Smooth muscle cell (in vitro differentiated cells): ENCODE results near the gene STBD1. TPM values are rescaled to one million over a fixed set of nuclear protein-coding genes. Genes with fewer than 3 reads are reported as not detected.
"Not testable (repeated sequence)": the region's sequence is repeated elsewhere in the genome, so short reads cannot be mapped to it uniquely, and the experiment has no call there.

ENCODE experiments used
- DNase-seq: peaks from one replicate; lab custom pipeline; 2025; ENCODE audit not compliant: unreplicated experiment; lab: John Stamatoyannopoulos, UW
- H2AFZ ChIP-seq: fragments of 200-600 bp; sonication (generic); 2 replicates; pipeline ENCODE4 v1.6.0; 2016; ENCODE audit warnings: antibody characterized with exemption, low read depth, mild to moderate bottlenecking
- H3F3A ChIP-seq: fragments of 200-600 bp; sonication (generic); 2 replicates; pipeline ENCODE4 v1.6.0; 2017; ENCODE audit warnings: antibody characterized with exemption, low read depth
- H3K27ac ChIP-seq: fragments of 200-600 bp; sonication (generic); 2 replicates; pipeline ENCODE4 v1.5.1; 2016; ENCODE audit warnings: low read depth, mild to moderate bottlenecking
- H3K27me3 ChIP-seq: fragments of 200-600 bp; sonication (generic); 2 replicates; pipeline ENCODE4 v1.6.1; 2016; ENCODE audit warnings: low read depth, mild to moderate bottlenecking
- H3K36me3 ChIP-seq: fragments of 200-600 bp; sonication (generic); 2 replicates; pipeline ENCODE4 v1.5.1; 2016; ENCODE audit warnings: low read depth
- H3K4me1 ChIP-seq: fragments of 200-600 bp; sonication (generic); 2 replicates; pipeline ENCODE4 v1.5.1; 2016; ENCODE audit warnings: low read depth
- H3K4me2 ChIP-seq: fragments of 200-600 bp; sonication (generic); 2 replicates; pipeline ENCODE4 v1.6.0; 2016; ENCODE audit warnings: mild to moderate bottlenecking
- H3K4me3 ChIP-seq: fragments of 200-600 bp; sonication (generic); 2 replicates; pipeline ENCODE4 v1.5.1; 2016; ENCODE audit warnings: mild to moderate bottlenecking
- H3K79me2 ChIP-seq: fragments of 200-600 bp; sonication (generic); 2 replicates; pipeline ENCODE4 v1.6.0; 2016; ENCODE audit warnings: low read depth, mild to moderate bottlenecking
- H3K9ac ChIP-seq: fragments of 200-600 bp; sonication (generic); 2 replicates; pipeline ENCODE4 v1.6.0; 2016; ENCODE audit warnings: low read depth
- H3K9me3 ChIP-seq: fragments of 200-600 bp; sonication (generic); replicated peaks from 2 replicates; pipeline ENCODE4 v1.5.1; 2016; ENCODE audit warnings: low read depth
- H4K20me1 ChIP-seq: fragments of 200-600 bp; sonication (generic); 2 replicates; pipeline ENCODE4 v1.6.0; 2016; ENCODE audit warnings: low read depth
- CTCF ChIP-seq: fragments of 200-600 bp; sonication (generic); IDR thresholded peaks from 2 replicates; pipeline ENCODE4 v1.5.1; 2017; ENCODE audit warnings: borderline replicate concordance, mild to moderate bottlenecking, antibody characterized with exemption; ENCODE audit not compliant: insufficient read depth, poor library complexity, severe bottlenecking
- WGBS: methylation state at CpG from one replicate; pipeline ENCODE4 v1.1.7; 2016; ENCODE audit warnings: low lambda C conversion rate; 5-methylcytosine and 5-hydroxymethylcytosine counted together
- polyA plus RNA-seq: library from polyadenylated mRNA; unstranded; fragments of >200 nt; fragmentation: Nextera tagmentation; extraction: Ambion mirVana; gene quantifications from 2 replicates; pipeline ENCODE4 v1.2.1, GENCODE V29; 2016
- total RNA-seq: library from RNA; depleted of rRNA; stranded (reverse); fragments of >200 nt; gene quantifications from 2 replicates; pipeline ENCODE4 v1.2.3, GENCODE V29; 2014

STBD1 gene
- total and polyA plus RNA-seq, 2 experiments from 2014 or later: 7.5 to 14.3 TPM

GRCh38 chr4:76278583-76278982, 27.9 kb upstream of the STBD1 start:
- WGBS: 86% methylated on average over 1 of the region's 1 CpG
- no peak for TF ChIP-seq CTCF
- H3K4me2 ChIP-seq: no peak overlapping the region
- no peaks in the 10 kb centered on the region for H3K36me3 ChIP-seq
- no peaks in the 10 kb centered on the region for H3K27me3 ChIP-seq
- no peak overlapping the region for H2AFZ ChIP-seq
- no peak overlapping the region for H3K9ac ChIP-seq
- no peaks in the 10 kb centered on the region for H3K9me3 ChIP-seq
- no peak overlapping the region for H3K4me3 ChIP-seq
- no peaks in the 10 kb centered on the region for H3F3A ChIP-seq
- no peaks in the 10 kb centered on the region for H4K20me1 ChIP-seq
- H3K79me2 ChIP-seq: no peaks in the 10 kb centered on the region
- H3K4me1 ChIP-seq: no peaks in the 10 kb centered on the region
- DNase-seq: no peak
- no peak overlapping the region for H3K27ac ChIP-seq

- H3K4me2 ChIP-seq: no peak overlapping the region
- TF ChIP-seq CTCF: no peak
- no peaks in the 10 kb centered on the region for H3F3A ChIP-seq
- no peaks in the 10 kb centered on the region for H3K79me2 ChIP-seq
- no peak for DNase-seq
- no peaks in the 10 kb centered on the region for H3K27me3 ChIP-seq
- H3K36me3 ChIP-seq: no peaks in the 10 kb centered on the region
- H3K4me3 ChIP-seq: no peak overlapping the region
- H3K9ac ChIP-seq: no peak overlapping the region
- H2AFZ ChIP-seq: no peak overlapping the region
- no peaks in the 10 kb centered on the region for H4K20me1 ChIP-seq
- no peak overlapping the region for H3K27ac ChIP-seq
- H3K9me3 ChIP-seq: no peaks in the 10 kb centered on the region
- no peaks in the 10 kb centered on the region for H3K4me1 ChIP-seq
- 91% methylated on average over 4 of the region's 4 CpGs for WGBS
These were observed 27.1 kb upstream of the STBD1 start for GRCh38 chr4:76279462-76279861.

GRCh38 chr4:76280488-76281441, 25.8 kb upstream of the STBD1 start:
- H3K36me3 ChIP-seq: no peaks in the 10 kb centered on the region
- no peaks in the 10 kb centered on the region for H3K79me2 ChIP-seq
- no peak for TF ChIP-seq CTCF
- H4K20me1 ChIP-seq: no peaks in the 10 kb centered on the region
- H3K4me3 ChIP-seq: no peak overlapping the region
- no peak overlapping the region for H3K4me2 ChIP-seq
- H2AFZ ChIP-seq: no peak overlapping the region
- H3K9ac ChIP-seq: no peak overlapping the region
- H3K27ac ChIP-seq: no peak overlapping the region
- H3K9me3 ChIP-seq: no peaks in the 10 kb centered on the region
- H3K4me1 ChIP-seq: no peaks in the 10 kb centered on the region
- DNase-seq: no peak
- WGBS: 81% methylated on average over 6 of the region's 6 CpGs
- H3F3A ChIP-seq: no peaks in the 10 kb centered on the region
- no peaks in the 10 kb centered on the region for H3K27me3 ChIP-seq

GRCh38 chr4:76281594-76281993, 24.9 kb upstream of the STBD1 start:
- DNase-seq, H3K27me3 ChIP-seq, H3K27ac ChIP-seq, H3K4me2 ChIP-seq, H3K4me3 ChIP-seq, H3K36me3 ChIP-seq, H3K9me3 ChIP-seq, H3K4me1 ChIP-seq, H4K20me1 ChIP-seq, H3F3A ChIP-seq, H2AFZ ChIP-seq, H3K79me2 ChIP-seq, H3K9ac ChIP-seq: not testable (repeated sequence)
- 92% methylated on average over 6 of the region's 6 CpGs for WGBS
